Tibial nerve (tissue), 4 donors: ENCODE results near the gene CAMK2B. TPM values are rescaled to one million over a fixed set of nuclear protein-coding genes. Genes with fewer than 3 reads are reported as not detected.

Experiments
- DNase-seq, 2 donors: peaks; one replicate each; pipeline ENCODE4 v3.0.0-alpha.2; 2019; ENCODE audit warnings: low spot score in 2 of 2
- H3K27ac ChIP-seq, 4 donors: fragments of 200-600 bp; sonication (generic) in 3 of 4; one replicate each; pipeline ENCODE4 v1.5.1; 2017 to 2019; ENCODE audit warnings: mild to moderate bottlenecking in 1 of 4
- H3K27me3 ChIP-seq, 2 donors: fragments of 200-600 bp; sonication (generic) in 1 of 2; one replicate each; pipeline versions ENCODE4 v1.5.1 to v1.6.0; 2017 to 2019
- H3K36me3 ChIP-seq, 3 donors: fragments of 200-600 bp; sonication (generic); one replicate each; pipeline ENCODE4 v1.5.1; 2018 to 2019
- H3K4me1 ChIP-seq, 4 donors: fragments of 200-600 bp; sonication (generic) in 3 of 4; one replicate each; pipeline ENCODE4 v1.5.1; 2017 to 2019
- H3K4me3 ChIP-seq, 4 donors: fragments of 200-600 bp; sonication (generic) in 3 of 4; one replicate each; pipeline ENCODE4 v1.5.1; 2017 to 2019; ENCODE audit warnings: mild to moderate bottlenecking in 1 of 4, moderate library complexity in 1 of 4
- H3K9me3 ChIP-seq, 4 donors: fragments of 200-600 bp; sonication (generic) in 3 of 4; one replicate each; pipeline ENCODE4 v1.5.1; 2017 to 2019
- CTCF ChIP-seq, 5 experiments: fragments of 200-600 bp in 3 of 5; fragments of 450-650 bp in 2 of 5; sonication (generic) in 3 of 5; IDR thresholded peaks; one replicate each; pipeline ENCODE4 v1.5.1; 2016 to 2019; ENCODE audit warnings: antibody characterized with exemption in 5 of 5, mild to moderate bottlenecking in 3 of 5, moderate library complexity in 2 of 5
- EP300 ChIP-seq, 2 donors: sonication (generic); formaldehyde crosslinking; IDR thresholded peaks; one replicate each; pipeline ENCODE4 v1.6.1; 2017; ENCODE audit warnings: antibody characterized with exemption in 2 of 2, mild to moderate bottlenecking in 1 of 2
- POLR2A ChIP-seq, 2 donors: fragments of 450-650 bp; IDR thresholded peaks; one replicate each; pipeline ENCODE4 v1.6.1; 2017; ENCODE audit warnings: antibody characterized with exemption in 2 of 2, mild to moderate bottlenecking in 2 of 2, moderate library complexity in 2 of 2
- WGBS, 2 donors: methylation state at CpG; one replicate each; pipeline ENCODE4 v1.1.5; 2018; 5-methylcytosine and 5-hydroxymethylcytosine counted together
- total RNA-seq, 4 donors: library from RNA; depleted of rRNA; stranded (reverse); fragments of >200 nt; gene quantifications; one replicate each; pipeline ENCODE4 v1.1.0, GENCODE V29; 2016

CAMK2B gene
- total RNA-seq, 4 donors from 2014 or later = 9.0 to 14.7 (median 10.9) TPM

- no peaks in the 10 kb centered on the region for H3K36me3 ChIP-seq
- H3K27ac ChIP-seq = no peak overlapping the region
- no peak overlapping the region for H3K4me3 ChIP-seq
- peaks cover 0 to 28% of the 10 kb centered on the region in 2 donors for H3K27me3 ChIP-seq
- H3K4me1 ChIP-seq = no peaks in the 10 kb centered on the region
- WGBS, 2 donors = 70 to 74% methylated on average over 13 of the region's 13 CpGs
- no peak for DNase-seq
- TF ChIP-seq EP300 (IDR thresholded peaks at IDR 0.05) (no peak), POLR2A (IDR thresholded peaks at IDR 0.05) (no peak), CTCF (IDR thresholded peaks at IDR 0.05) (no peak)
- H3K9me3 ChIP-seq = no peaks in the 10 kb centered on the region
These were observed 32.4 kb downstream of the CAMK2B start for GRCh38 chr7:44292876-44293560.

DNA sequence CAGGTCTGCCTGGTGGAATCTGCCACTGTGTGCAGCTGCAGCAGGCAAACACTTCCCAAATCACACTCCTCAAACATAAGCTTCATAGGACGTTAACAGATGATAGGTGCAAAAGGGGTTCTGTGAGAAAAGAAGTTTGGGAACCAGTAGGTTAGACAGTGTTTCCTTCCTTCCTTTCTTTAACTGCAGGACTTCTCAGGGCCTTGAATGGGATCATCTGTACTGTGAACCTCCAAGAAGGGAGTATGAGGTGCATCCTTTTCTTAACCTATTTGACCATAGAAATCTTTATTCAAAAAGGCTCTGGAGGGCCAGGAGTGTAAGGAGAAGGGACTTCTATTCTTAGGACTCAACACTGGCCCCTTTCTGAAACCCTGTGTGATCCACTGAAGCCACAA lies 33.0 kb downstream of the CAMK2B start:
- TF ChIP-seq POLR2A (IDR thresholded peaks at IDR 0.05) (no peak), CTCF (IDR thresholded peaks at IDR 0.05) (no peak), EP300 (IDR thresholded peaks at IDR 0.05) (no peak)
- DNase-seq = no peak
- no peaks in the 10 kb centered on the region for H3K36me3 ChIP-seq
- peaks cover 0 to 22% of the 10 kb centered on the region in 2 donors for H3K27me3 ChIP-seq
- no peak overlapping the region for H3K4me3 ChIP-seq
- H3K27ac ChIP-seq = no peak overlapping the region
- WGBS, 2 donors = 76 to 88% methylated on average over 1 of the region's 1 CpG
- no peaks in the 10 kb centered on the region for H3K9me3 ChIP-seq
- no peaks in the 10 kb centered on the region for H3K4me1 ChIP-seq

GRCh38 chr7:44291733-44292419 lies 33.5 kb downstream of the CAMK2B start:
- TF ChIP-seq CTCF (IDR thresholded peaks at IDR 0.05) = no peak
- TF ChIP-seq EP300 (IDR thresholded peaks at IDR 0.05) = no peak
- TF ChIP-seq POLR2A (IDR thresholded peaks at IDR 0.05) = no peak
- Histone ChIP-seq H3K27me3 (peaks cover 0 to 22% of the 10 kb centered on the region in 2 donors), H3K4me3 (no peak overlapping the region), H3K27ac (no peak overlapping the region), H3K36me3 (no peaks in the 10 kb centered on the region), H3K9me3 (no peaks in the 10 kb centered on the region), H3K4me1 (no peaks in the 10 kb centered on the region)
- DNase-seq = no peak
- 82 to 84% methylated on average over 9 of the region's 9 CpGs for WGBS, 2 donors

GRCh38 chr7:44291066-44291732 lies 34.2 kb downstream of the CAMK2B start:
- peak overlapping the region in 1 of 4 donors; percentile 64 for H3K27ac ChIP-seq
- no peak overlapping the region for H3K4me3 ChIP-seq
- 72 to 85% methylated on average over 12 to 18 of the region's 18 CpGs for WGBS, 2 donors
- H3K9me3 ChIP-seq = no peaks in the 10 kb centered on the region
- H3K27me3 ChIP-seq = peaks cover 0 to 22% of the 10 kb centered on the region in 2 donors
- H3K4me1 ChIP-seq = no peaks in the 10 kb centered on the region
- no peak for TF ChIP-seq CTCF (IDR thresholded peaks at IDR 0.05)
- TF ChIP-seq POLR2A (IDR thresholded peaks at IDR 0.05) = no peak
- TF ChIP-seq EP300 (IDR thresholded peaks at IDR 0.05) = no peak
- DNase-seq = peak in 1 of 2 donors; percentile 10
- no peaks in the 10 kb centered on the region for H3K36me3 ChIP-seq

DNA sequence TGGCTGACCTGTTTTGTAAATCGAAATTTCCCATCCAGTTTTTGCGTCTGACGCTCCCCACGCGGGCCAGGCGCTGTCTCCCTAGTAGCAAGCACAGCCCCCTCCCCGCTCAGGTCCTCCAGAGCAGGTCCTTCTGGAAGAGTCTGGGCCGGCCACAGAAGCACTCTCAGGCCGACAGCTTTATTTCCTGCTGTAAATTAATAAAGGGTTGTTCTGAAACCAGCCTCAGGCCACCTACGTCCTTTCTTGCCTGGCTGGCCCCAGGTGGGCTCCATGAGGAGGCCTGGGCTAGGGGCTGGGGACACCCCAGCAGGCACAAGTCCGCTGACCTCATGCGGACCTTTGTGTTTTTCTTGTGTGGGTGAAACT lies 35.2 kb downstream of the CAMK2B start:
- no peak overlapping the region for H3K4me3 ChIP-seq
- 63 to 65% methylated on average over 12 of the region's 12 CpGs for WGBS, 2 donors
- TF ChIP-seq EP300 (IDR thresholded peaks at IDR 0.05) (no peak), POLR2A (IDR thresholded peaks at IDR 0.05) (no peak), CTCF (IDR thresholded peaks at IDR 0.05) (no peak)
- H3K27me3 ChIP-seq = peaks cover 0 to 22% of the 10 kb centered on the region in 2 donors
- H3K4me1 ChIP-seq = no peaks in the 10 kb centered on the region
- no peaks in the 10 kb centered on the region for H3K36me3 ChIP-seq
- H3K27ac ChIP-seq = peak overlapping the region in 3 of 4 donors; percentile 13 to 64 (median 57)
- no peaks in the 10 kb centered on the region for H3K9me3 ChIP-seq
- DNase-seq = no peak
